GM21529 (cell line): ENCODE results near the gene DLL1.

Experiments used
- ATAC-seq: cut with Tn5 transposase; IDR thresholded peaks from one replicate; pipeline ENCODE4 v1.9.1; 2021; ENCODE audit not compliant: unreplicated experiment

Gene DLL1

GRCh38 chr6:170253226-170253909 is 37.5 kb downstream of the DLL1 start:
- ATAC-seq, result no peak

GRCh38 chr6:170251776-170252571 is 38.9 kb downstream of the DLL1 start:
- no peak for ATAC-seq

GRCh38 chr6:170250981-170251775 is 39.7 kb downstream of the DLL1 start:
- no peak for ATAC-seq

GRCh38 chr6:170250455-170250854 is 40.4 kb downstream of the DLL1 start:
- no peak for ATAC-seq

GRCh38 chr6:170249817-170250216 is 41.1 kb downstream of the DLL1 start:
- no peak for ATAC-seq

- no peak for ATAC-seq
These were observed 41.8 kb downstream of the DLL1 start for GRCh38 chr6:170248861-170249600.

GRCh38 chr6:170248111-170248805 is 42.6 kb downstream of the DLL1 start:
- no peak for ATAC-seq

- no peak for ATAC-seq
These were observed 43.6 kb downstream of the DLL1 start for GRCh38 chr6:170247178-170247701.

- ATAC-seq, result no peak
These were observed 45.3 kb downstream of the DLL1 start for GRCh38 chr6:170245475-170245992.

GRCh38 chr6:170244721-170245474 is 46.0 kb downstream of the DLL1 start:
- no peak for ATAC-seq

GRCh38 chr6:170243791-170244291 is 47.0 kb downstream of the DLL1 start:
- no peak for ATAC-seq

GRCh38 chr6:170243386-170243785 is 47.5 kb downstream of the DLL1 start:
- no peak for ATAC-seq

GRCh38 chr6:170238741-170239565 is 51.9 kb downstream of the DLL1 start:
- no peak for ATAC-seq

- ATAC-seq, result no peak
These were observed 52.7 kb downstream of the DLL1 start for GRCh38 chr6:170237999-170238740.

- ATAC-seq, result no peak
These were observed 54.6 kb downstream of the DLL1 start for GRCh38 chr6:170236131-170236836.

- ATAC-seq, result no peak
These were observed 55.3 kb downstream of the DLL1 start for GRCh38 chr6:170235391-170236125.
